Measurements from ENCODE around the gene CRIM1. TPM values are rescaled to one million over a fixed set of nuclear protein-coding genes. Genes with fewer than 3 reads are reported as not detected.

Gene CRIM1
- total and polyA plus RNA-seq, 5 experiments from 2014 or later: 0.12 to 2.0 (median 0.88) TPM

DNA sequence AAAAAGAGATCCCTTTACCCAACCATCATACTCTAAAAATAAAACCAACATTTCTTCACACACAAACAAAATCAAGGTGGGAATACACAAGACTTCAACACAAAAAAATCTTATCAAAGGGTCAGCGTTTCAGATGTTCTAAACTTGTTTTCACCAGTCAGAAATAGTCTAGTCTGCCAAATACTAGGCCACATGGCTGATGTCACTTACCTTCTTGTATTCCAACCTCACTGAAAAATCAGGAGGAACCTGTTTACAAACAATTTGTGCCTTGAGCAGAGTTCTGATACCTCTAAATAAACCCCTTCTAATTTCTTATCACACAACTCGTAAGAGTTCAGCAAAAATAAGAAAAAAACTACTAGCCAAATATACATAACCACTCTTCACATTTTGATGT lies 222.3 kb downstream of the CRIM1 start:
- peaks cover 2 to 13% (median 10%) of the 10 kb centered on the region in 4 donors for H3K4me1 Mint-ChIP-seq
- no peaks in the 10 kb centered on the region for H3K9me3 Mint-ChIP-seq
- POLR2A ChIA-PET: no interaction called here
- H3K27me3 Mint-ChIP-seq: no peaks in the 10 kb centered on the region
- DNase-seq: no peak
- ATAC-seq: no peak
- peaks cover 14 to 97% (median 80%) of the 10 kb centered on the region in 3 donors for H3K36me3 Mint-ChIP-seq
- H3K27ac Mint-ChIP-seq: peak overlapping the region in 3 of 10 donors; percentile 6 to 82 (median 69)
- no peak overlapping the region for H3K4me3 Mint-ChIP-seq

DNA sequence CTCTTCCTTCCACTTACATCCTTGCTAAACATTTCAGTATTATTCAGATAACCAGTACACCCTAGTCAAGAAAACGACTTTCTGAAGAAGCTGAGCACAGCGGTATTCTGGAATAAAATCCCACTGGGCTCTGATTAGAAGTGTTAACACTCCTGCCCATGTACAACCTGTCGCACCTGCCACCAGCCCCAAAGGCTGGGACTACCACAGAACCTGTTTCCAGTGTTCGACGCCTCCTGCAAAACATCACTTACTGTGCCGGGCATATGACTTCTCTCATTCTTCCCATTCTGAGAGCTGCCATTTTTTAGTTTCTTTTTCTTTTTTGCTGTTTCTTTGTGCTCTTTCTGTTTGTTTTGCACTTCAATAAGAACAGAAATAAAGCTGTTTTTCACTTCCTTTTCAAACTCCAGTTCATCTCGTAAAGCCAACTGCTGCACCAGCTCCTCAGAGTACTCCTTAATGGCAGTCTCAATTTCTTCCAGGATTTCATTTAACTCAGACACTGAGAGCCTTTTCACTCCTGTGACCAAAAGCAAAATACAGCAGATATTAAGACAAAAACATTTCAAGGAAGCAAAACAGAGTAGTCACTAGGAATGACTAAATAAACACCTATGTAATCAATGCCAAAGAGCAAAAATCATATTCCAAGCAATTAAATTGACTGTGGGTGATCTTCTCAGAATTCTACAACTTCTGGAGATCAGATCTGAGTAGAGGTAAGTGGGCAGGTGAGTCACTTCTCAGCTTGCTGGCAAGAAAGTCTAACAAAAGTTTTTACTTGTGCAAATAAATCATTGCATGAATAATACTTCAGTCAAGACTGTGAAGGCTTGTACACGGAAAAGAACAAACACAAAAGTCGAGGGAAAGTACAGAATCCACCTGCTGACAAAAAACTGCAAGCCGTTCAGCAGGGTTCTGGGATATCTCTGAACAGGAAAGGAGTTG lies 223.0 kb downstream of the CRIM1 start:
- ATAC-seq (no peak), DNase-seq (no peak)
- POLR2A ChIA-PET: no interaction called here
- peaks cover 2 to 13% (median 11%) of the 10 kb centered on the region in 4 donors for H3K4me1 Mint-ChIP-seq
- no peaks in the 10 kb centered on the region for H3K9me3 Mint-ChIP-seq
- H3K36me3 Mint-ChIP-seq: peaks cover 20 to 97% (median 84%) of the 10 kb centered on the region in 3 donors
- H3K27ac Mint-ChIP-seq: peak overlapping the region in 7 of 10 donors; percentile 3 to 82 (median 68)
- peak overlapping the region in 3 of 10 donors; percentile 12 to 43 (median 25) for H3K4me3 Mint-ChIP-seq
- H3K27me3 Mint-ChIP-seq: no peaks in the 10 kb centered on the region

GRCh38 chr2:36579297-36579664 lies 223.7 kb downstream of the CRIM1 start:
- no peaks in the 10 kb centered on the region for H3K27me3 Mint-ChIP-seq
- H3K4me1 Mint-ChIP-seq: peaks cover 2 to 13% (median 11%) of the 10 kb centered on the region in 4 donors
- peaks cover 20 to 97% (median 88%) of the 10 kb centered on the region in 3 donors for H3K36me3 Mint-ChIP-seq
- H3K27ac Mint-ChIP-seq: no peak overlapping the region
- no peak overlapping the region for H3K4me3 Mint-ChIP-seq
- POLR2A ChIA-PET: no interaction called here
- H3K9me3 Mint-ChIP-seq: no peaks in the 10 kb centered on the region
- no peak for DNase-seq
- ATAC-seq: no peak

GRCh38 chr2:36582538-36582937 lies 227.0 kb downstream of the CRIM1 start:
- Mint-ChIP-seq H3K4me1 (peaks cover 2 to 13% (median 10%) of the 10 kb centered on the region in 4 donors), H3K36me3 (peaks cover 20 to 93% (median 80%) of the 10 kb centered on the region in 3 donors), H3K27me3 (no peaks in the 10 kb centered on the region), H3K27ac (peak overlapping the region in 1 of 10 donors; percentile 45), H3K4me3 (no peak overlapping the region), H3K9me3 (no peaks in the 10 kb centered on the region)
- no peak for DNase-seq
- POLR2A ChIA-PET: no interaction called here
- no peak for ATAC-seq

DNA sequence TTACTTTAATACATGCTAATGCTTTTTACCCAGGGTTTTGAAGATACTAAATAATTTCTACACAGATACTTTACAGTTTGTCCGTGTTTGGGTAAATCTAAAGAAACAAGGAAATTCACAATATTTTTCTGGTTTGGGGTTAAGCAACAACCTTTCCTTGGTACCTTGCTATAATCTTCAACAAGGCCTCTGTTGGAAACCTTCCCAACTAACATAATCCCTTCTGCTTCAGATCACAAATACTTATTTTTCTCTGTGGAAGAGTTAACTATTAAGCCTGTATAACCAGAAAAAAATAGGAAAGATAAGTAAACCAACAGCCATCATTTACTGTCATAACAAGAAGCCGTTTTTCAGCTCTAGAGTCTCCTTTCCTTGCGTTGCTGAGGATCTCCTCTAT lies 227.4 kb downstream of the CRIM1 start:
- no peaks in the 10 kb centered on the region for H3K27me3 Mint-ChIP-seq
- peaks cover 20 to 91% (median 78%) of the 10 kb centered on the region in 3 donors for H3K36me3 Mint-ChIP-seq
- POLR2A ChIA-PET: no interaction called here
- peaks cover 2 to 11% (median 10%) of the 10 kb centered on the region in 4 donors for H3K4me1 Mint-ChIP-seq
- no peaks in the 10 kb centered on the region for H3K9me3 Mint-ChIP-seq
- H3K27ac Mint-ChIP-seq: no peak overlapping the region
- ATAC-seq (no peak), DNase-seq (no peak)
- H3K4me3 Mint-ChIP-seq: no peak overlapping the region

DNA sequence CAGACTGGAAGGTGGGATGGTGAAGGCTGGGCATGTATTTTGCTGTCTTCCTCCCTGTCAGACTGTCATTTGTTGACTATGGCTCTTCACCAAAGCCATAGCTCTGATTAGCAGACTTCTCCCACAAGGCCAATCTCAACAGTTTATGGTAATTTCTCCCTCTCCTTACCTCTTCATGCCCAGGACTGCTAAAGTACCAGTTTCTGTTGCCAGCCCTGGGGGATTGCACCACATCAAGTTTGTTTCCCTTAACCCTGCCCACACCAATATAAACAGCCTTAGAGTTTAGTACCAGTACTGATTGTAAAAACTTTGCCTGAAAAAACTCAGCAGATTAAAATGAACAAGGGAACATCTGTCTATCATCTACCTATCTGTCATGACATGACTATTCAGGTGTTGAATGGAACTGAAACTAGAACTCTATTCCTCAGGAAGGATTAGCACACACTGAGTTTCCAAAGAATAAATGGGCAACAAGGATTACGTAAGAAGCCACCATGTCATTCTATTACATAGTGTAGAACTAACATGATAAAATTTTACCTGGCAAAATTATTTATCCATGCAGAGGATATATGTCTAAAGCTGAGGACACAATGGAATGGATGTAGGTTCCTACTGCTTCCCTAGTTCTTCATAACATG lies 228.7 kb downstream of the CRIM1 start:
- ATAC-seq (no peak), DNase-seq (no peak)
- Mint-ChIP-seq H3K27me3 (no peaks in the 10 kb centered on the region), H3K36me3 (peaks cover 11 to 84% (median 66%) of the 10 kb centered on the region in 3 donors), H3K9me3 (no peaks in the 10 kb centered on the region), H3K27ac (peak overlapping the region in 2 of 10 donors; percentile 2 to 57), H3K4me1 (peaks cover 0 to 4% (median 2%) of the 10 kb centered on the region in 4 donors), H3K4me3 (no peak overlapping the region)
- POLR2A ChIA-PET: no interaction called here

DNA sequence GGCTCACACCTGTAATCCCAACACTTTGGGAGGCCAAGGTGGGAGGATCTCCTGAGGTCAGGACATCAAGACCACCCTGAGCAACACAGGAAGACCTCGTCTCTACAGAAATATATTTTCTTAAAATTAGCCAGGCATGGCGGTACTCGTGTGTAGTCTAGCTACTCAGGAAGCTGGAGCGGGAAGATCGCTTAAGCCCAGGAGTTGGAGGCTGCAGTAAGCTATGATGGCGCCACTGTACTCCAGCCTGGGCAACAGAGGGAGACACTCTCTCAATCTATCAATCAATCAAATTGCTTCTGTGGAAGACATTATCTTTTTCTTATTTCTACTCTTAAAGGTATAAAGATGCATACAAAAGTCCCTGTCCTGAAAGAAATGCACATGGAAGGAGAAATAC lies 231.1 kb downstream of the CRIM1 start:
- POLR2A ChIA-PET: interaction anchor here (0.7 kb wide), 1 partner anchor 44 kb away, joined by 6 read pairs; no protein-coding TSS in a partner anchor
- H3K9me3 Mint-ChIP-seq: no peaks in the 10 kb centered on the region
- no peak overlapping the region for H3K27ac Mint-ChIP-seq
- ATAC-seq (no peak), DNase-seq (no peak)
- H3K4me1 Mint-ChIP-seq: peaks cover 3 to 15% (median 8%) of the 10 kb centered on the region in 4 donors
- H3K4me3 Mint-ChIP-seq: no peak overlapping the region
- H3K36me3 Mint-ChIP-seq: peaks cover 5 to 78% (median 46%) of the 10 kb centered on the region in 3 donors
- H3K27me3 Mint-ChIP-seq: no peaks in the 10 kb centered on the region

DNA sequence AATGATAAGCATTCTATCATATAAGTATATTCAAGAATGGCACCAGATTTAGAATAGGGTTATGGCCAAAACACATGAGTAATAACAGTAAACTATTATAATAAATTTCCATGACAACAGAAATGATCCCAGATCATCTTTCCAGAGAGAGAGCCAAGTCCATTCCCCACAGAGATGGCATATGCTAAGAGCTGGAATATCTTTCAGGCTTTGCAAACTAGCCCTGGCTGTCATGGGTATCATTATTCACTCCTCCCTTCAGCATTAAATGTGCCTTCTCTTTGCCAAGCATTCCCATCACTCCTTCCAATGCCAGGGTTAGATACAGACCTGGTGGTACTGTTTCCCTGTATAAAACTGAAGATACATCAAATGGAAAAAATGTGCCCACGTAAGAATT lies 231.5 kb downstream of the CRIM1 start:
- H3K9me3 Mint-ChIP-seq: no peaks in the 10 kb centered on the region
- peaks cover 7 to 20% (median 11%) of the 10 kb centered on the region in 4 donors for H3K4me1 Mint-ChIP-seq
- peaks cover 5 to 75% (median 45%) of the 10 kb centered on the region in 3 donors for H3K36me3 Mint-ChIP-seq
- no peak overlapping the region for H3K27ac Mint-ChIP-seq
- no peak for DNase-seq
- POLR2A ChIA-PET: no interaction called here
- no peak for ATAC-seq
- H3K4me3 Mint-ChIP-seq: no peak overlapping the region
- H3K27me3 Mint-ChIP-seq: no peaks in the 10 kb centered on the region

DNA sequence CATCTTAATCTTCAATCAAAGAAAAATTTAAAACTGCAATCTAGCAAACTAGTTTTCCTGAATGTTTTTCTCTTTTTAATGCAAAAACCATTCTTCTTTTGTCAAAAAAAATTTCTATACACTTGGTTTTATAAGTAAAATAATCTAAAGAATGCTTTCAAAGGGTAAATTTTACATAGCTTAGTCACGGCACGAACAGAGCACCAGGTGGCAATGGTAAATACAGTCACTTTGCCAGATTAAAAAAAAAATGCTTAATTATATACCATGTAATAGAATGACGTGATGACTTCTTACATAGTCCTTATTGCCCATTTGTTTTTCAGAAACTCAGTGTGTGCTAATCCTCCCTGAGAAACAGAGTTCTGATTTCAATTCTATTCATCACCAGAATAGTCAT lies 232.0 kb downstream of the CRIM1 start:
- Mint-ChIP-seq H3K36me3 (peaks cover 5 to 71% (median 41%) of the 10 kb centered on the region in 3 donors), H3K27me3 (no peaks in the 10 kb centered on the region)

DNA sequence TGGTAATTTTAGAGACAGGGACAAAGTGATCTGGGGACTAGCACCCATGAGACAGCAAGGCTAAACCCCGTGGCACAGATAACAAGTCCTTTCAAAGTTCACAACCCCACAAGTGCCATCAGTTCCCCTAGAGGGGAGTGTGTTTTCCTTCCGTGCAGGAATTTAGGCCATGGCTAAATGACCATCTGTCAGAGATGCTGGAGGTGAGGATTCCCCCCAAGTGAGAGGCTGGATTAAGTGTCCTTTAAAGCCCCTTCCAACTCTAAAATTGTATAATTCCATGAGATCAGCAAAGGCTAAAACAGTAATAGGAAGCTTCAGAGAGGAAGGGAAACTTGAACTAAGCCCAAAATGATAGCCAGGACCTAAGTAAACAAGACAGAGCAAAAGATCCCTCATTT lies 233.7 kb downstream of the CRIM1 start:
- Mint-ChIP-seq H3K4me1 (peaks cover 13 to 36% (median 24%) of the 10 kb centered on the region in 4 donors), H3K9me3 (no peaks in the 10 kb centered on the region), H3K4me3 (no peak overlapping the region), H3K36me3 (peaks cover 0 to 54% (median 28%) of the 10 kb centered on the region in 3 donors), H3K27ac (no peak overlapping the region), H3K27me3 (no peaks in the 10 kb centered on the region)
- DNase-seq (no peak), ATAC-seq (no peak)
- POLR2A ChIA-PET: no interaction called here

More for the DNA sequence above, 232.0 kb downstream of the CRIM1 start:
- POLR2A ChIA-PET: no interaction called here
- Mint-ChIP-seq H3K4me1 (peaks cover 8 to 20% (median 13%) of the 10 kb centered on the region in 4 donors), H3K4me3 (no peak overlapping the region), H3K9me3 (no peaks in the 10 kb centered on the region), H3K27ac (no peak overlapping the region)
- DNase-seq (no peak), ATAC-seq (no peak)

- Mint-ChIP-seq H3K27ac (no peak overlapping the region), H3K36me3 (peaks cover 0 to 13% (median 9%) of the 10 kb centered on the region in 3 donors), H3K4me1 (peaks cover 40 to 63% (median 53%) of the 10 kb centered on the region in 4 donors), H3K4me3 (no peak overlapping the region), H3K9me3 (no peaks in the 10 kb centered on the region), H3K27me3 (no peaks in the 10 kb centered on the region)
- ATAC-seq: no peak
- no peak for DNase-seq
- POLR2A ChIA-PET: no interaction called here
Measured at GRCh38 chr2:36594849-36595248, 239.3 kb downstream of the CRIM1 start.

DNA sequence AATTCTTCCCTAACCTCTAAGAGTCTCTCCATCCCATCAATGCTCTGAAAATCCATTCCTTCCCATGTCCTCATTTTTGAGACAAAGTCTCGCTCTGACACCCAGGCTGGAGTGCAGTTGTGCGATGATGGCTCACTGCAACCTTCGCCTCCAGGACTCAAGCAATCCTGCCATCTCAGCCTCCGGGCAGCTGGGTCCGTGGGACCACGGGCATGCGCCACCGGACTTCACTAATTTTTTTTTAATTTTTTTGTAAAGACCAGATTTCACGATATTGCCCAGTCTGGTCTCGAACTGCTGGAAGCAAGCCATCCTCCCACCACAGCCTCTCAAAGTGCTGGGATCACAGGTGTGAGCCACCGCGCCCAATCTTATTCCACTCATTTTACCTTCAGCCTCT lies 240.8 kb downstream of the CRIM1 start:
- H3K27ac Mint-ChIP-seq: peak overlapping the region in 4 of 10 donors; percentile 6 to 96 (median 86)
- no peaks in the 10 kb centered on the region for H3K9me3 Mint-ChIP-seq
- H3K4me1 Mint-ChIP-seq: peaks cover 38 to 57% (median 47%) of the 10 kb centered on the region in 4 donors
- H3K4me3 Mint-ChIP-seq: peak overlapping the region; percentile 88 to 98 (median 95)
- ATAC-seq (no peak), DNase-seq (no peak)
- no peaks in the 10 kb centered on the region for H3K27me3 Mint-ChIP-seq
- H3K36me3 Mint-ChIP-seq: peaks cover 0 to 7% (median 0%) of the 10 kb centered on the region in 3 donors
- POLR2A ChIA-PET: no interaction called here

Data from naive thymus-derived CD8-positive, alpha-beta T cell (primary cell).